Ascending aorta (tissue), 2 donors: Measurements from ENCODE around the gene LCN6. TPM values are rescaled to one million over a fixed set of nuclear protein-coding genes. Genes with fewer than 3 reads are reported as not detected.

Experiments
- DNase-seq, 2 donors: peaks; one replicate each; pipeline ENCODE4 v3.0.0-alpha.2; 2019; ENCODE audit warnings: low spot score in 2 of 2
- H3K27ac ChIP-seq, 2 donors: fragments of 200-600 bp; sonication (generic); one replicate each; pipeline ENCODE4 v1.5.1; 2016 to 2017; ENCODE audit warnings: mild to moderate bottlenecking in 1 of 2
- H3K27me3 ChIP-seq: fragments of 200-600 bp; sonication (generic); one replicate; pipeline ENCODE4 v1.5.1; 2017
- H3K36me3 ChIP-seq, 2 donors: fragments of 200-600 bp; sonication (generic); one replicate each; pipeline ENCODE4 v1.5.1; 2016
- H3K4me1 ChIP-seq, 2 donors: fragments of 200-600 bp; sonication (generic); one replicate each; pipeline ENCODE4 v1.5.1; 2016 to 2017; ENCODE audit warnings: mild to moderate bottlenecking in 1 of 2
- H3K4me3 ChIP-seq, 2 donors: fragments of 200-600 bp; sonication (generic); one replicate each; pipeline ENCODE4 v1.5.1; 2016 to 2017; ENCODE audit warnings: mild to moderate bottlenecking in 1 of 2
- H3K9me3 ChIP-seq, 2 donors: fragments of 200-600 bp; sonication (generic); one replicate each; pipeline ENCODE4 v1.5.1; 2016
- intact Hi-C: fragments of 100-400 bp; cut with DNase I; formaldehyde crosslinking; loops from one replicate; pipeline ENCODE4 v1.15.1; 2023
- total RNA-seq: library from RNA; depleted of rRNA; stranded (reverse); fragments of >200 nt; gene quantifications from one replicate; pipeline ENCODE4 v1.1.0, GENCODE V29; 2016
- TF ChIP-seq, protein P1 (sequence below), 3 experiments: fragments of 200-600 bp in 2 of 3; fragments of 450-650 bp in 1 of 3; sonication (generic) in 2 of 3; IDR thresholded peaks; one replicate each; pipeline ENCODE4 v1.5.1; 2016 to 2019; ENCODE audit warnings: antibody characterized with exemption in 3 of 3, mild to moderate bottlenecking in 1 of 3, moderate library complexity in 1 of 3

The LCN6 gene
- total RNA-seq, 1 donor from 2014 or later: 130 TPM

DNA sequence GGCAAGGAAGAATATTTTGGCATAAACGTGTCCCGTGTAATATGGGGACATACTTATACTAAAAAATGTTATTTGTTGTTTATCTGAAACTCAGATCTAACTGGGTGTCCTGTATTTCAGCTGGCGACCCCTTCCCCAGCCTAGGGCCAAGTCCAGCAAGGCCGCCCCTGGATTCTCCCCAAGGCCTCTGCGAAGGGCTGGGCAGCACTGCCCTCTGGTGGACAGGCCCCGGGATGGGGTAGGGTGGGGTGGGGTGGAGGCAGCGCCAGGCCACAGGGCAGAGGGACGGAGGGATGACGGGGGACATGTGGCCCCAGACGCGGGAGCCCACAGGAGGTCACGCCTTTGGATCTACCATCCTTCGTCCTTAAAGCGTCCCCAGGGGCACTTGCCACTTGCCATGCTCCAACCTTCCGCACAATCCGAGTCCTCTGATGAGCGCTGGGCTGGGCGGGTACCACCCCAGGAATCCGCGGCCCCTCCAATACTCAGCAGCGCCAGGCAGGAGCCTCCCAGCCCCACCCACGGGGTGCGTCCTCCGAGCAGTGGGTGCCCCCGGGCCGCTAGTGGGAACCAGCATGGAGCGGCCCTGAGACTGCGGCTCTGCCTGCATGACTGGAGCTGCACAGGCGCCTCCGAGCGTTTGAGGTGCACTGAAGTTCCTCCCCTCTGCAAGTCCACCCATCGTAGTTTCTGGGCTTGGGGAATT, 54.0 kb downstream of the LCN6 start:
- no peak for DNase-seq
- Histone ChIP-seq H3K36me3 (no peaks in the 10 kb centered on the region), H3K27ac (no peak overlapping the region), H3K27me3 (no peaks in the 10 kb centered on the region), H3K4me3 (no peak overlapping the region), H3K4me1 (no peaks in the 10 kb centered on the region), H3K9me3 (no peaks in the 10 kb centered on the region)
- intact Hi-C loops: no loop called here
- TF ChIP-seq, protein P1, sequence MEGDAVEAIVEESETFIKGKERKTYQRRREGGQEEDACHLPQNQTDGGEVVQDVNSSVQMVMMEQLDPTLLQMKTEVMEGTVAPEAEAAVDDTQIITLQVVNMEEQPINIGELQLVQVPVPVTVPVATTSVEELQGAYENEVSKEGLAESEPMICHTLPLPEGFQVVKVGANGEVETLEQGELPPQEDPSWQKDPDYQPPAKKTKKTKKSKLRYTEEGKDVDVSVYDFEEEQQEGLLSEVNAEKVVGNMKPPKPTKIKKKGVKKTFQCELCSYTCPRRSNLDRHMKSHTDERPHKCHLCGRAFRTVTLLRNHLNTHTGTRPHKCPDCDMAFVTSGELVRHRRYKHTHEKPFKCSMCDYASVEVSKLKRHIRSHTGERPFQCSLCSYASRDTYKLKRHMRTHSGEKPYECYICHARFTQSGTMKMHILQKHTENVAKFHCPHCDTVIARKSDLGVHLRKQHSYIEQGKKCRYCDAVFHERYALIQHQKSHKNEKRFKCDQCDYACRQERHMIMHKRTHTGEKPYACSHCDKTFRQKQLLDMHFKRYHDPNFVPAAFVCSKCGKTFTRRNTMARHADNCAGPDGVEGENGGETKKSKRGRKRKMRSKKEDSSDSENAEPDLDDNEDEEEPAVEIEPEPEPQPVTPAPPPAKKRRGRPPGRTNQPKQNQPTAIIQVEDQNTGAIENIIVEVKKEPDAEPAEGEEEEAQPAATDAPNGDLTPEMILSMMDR (IDR thresholded peaks at IDR 0.05): peak in 2 of 3 experiments; percentile 47 to 58

Other genes with a start within 250 kb of the LCN6 start
- 120 TPM for gene NOTCH1, start 202.5 kb downstream of the LCN6 start, total RNA-seq
- 443 TPM for gene EGFL7, start 85.6 kb downstream of the LCN6 start, total RNA-seq
- gene AGPAT2, start 61.1 kb downstream of the LCN6 start, total RNA-seq: 129 TPM
- gene DIPK1B, start 36.0 kb downstream of the LCN6 start, total RNA-seq: 86.2 TPM
- 28.5 TPM for gene LCN10, start 5.6 kb downstream of the LCN6 start, total RNA-seq
- not detected for gene LCN8, start 9.7 kb upstream of the LCN6 start, total RNA-seq
- not detected for gene LCN15, start 16.0 kb upstream of the LCN6 start, total RNA-seq
- gene TMEM141, start 42.8 kb upstream of the LCN6 start, total RNA-seq: 10.9 TPM
- gene CCDC183, start 47.8 kb upstream of the LCN6 start, total RNA-seq: not detected
- gene RABL6, start 59.4 kb upstream of the LCN6 start, total RNA-seq: 70.9 TPM
- gene AJM1, start 94.0 kb upstream of the LCN6 start, total RNA-seq: 5.9 TPM
- gene PHPT1, start 100.9 kb upstream of the LCN6 start, total RNA-seq: 108 TPM
- 5.0 TPM for gene MAMDC4, start 103.8 kb upstream of the LCN6 start, total RNA-seq
- 140 TPM for gene EDF1, start 117.8 kb upstream of the LCN6 start, total RNA-seq
- 4.4 TPM for gene TRAF2, start 138.0 kb upstream of the LCN6 start, total RNA-seq
- 421 TPM for gene FBXW5, start 196.2 kb upstream of the LCN6 start, total RNA-seq
- 8.6 TPM for gene C8G, start 196.7 kb upstream of the LCN6 start, total RNA-seq
- not detected for gene LCN12, start 203.7 kb upstream of the LCN6 start, total RNA-seq
- gene PTGDS, start 229.0 kb upstream of the LCN6 start, total RNA-seq: 68.3 TPM
- gene LCNL1, start 234.5 kb upstream of the LCN6 start, total RNA-seq: not detected
- 87.0 TPM for gene PAXX, start 243.9 kb upstream of the LCN6 start, total RNA-seq
- 2.8 TPM for gene CLIC3, start 248.0 kb upstream of the LCN6 start, total RNA-seq